Testis (tissue), 2 donors: ENCODE data around the gene SIK3.

Experiments used
- CTCF ChIP-seq, 3 experiments: fragments of 450-650 bp in 2 of 3; fragments of 200-600 bp in 1 of 3; sonication (generic) in 1 of 3; IDR thresholded peaks; one replicate each; pipeline ENCODE4 v1.5.1; 2016 to 2019; ENCODE audit warnings: antibody characterized with exemption in 3 of 3, mild to moderate bottlenecking in 2 of 3, moderate library complexity in 1 of 3
- POLR2A ChIP-seq: fragments of 450-650 bp; IDR thresholded peaks from one replicate; pipeline ENCODE4 v1.6.1; 2017; ENCODE audit warnings: antibody characterized with exemption, mild to moderate bottlenecking, moderate library complexity

- no peak for TF ChIP-seq CTCF (IDR thresholded peaks at IDR 0.05)
- TF ChIP-seq POLR2A: no peak
Observed at GRCh38 chr11:116910847-116911246, 187.4 kb downstream of the SIK3 start.
